Ovary (tissue), 9 donors: Measurements from ENCODE around the gene ZBTB7B. TPM values are rescaled to one million over a fixed set of nuclear protein-coding genes. Genes with fewer than 3 reads are reported as not detected.

ENCODE experiments used
- DNase-seq, 5 donors: peaks; one replicate each; pipeline ENCODE4 v3.0.0-alpha.2; 2019 to 2020
- H3K27ac ChIP-seq, 2 donors: fragments of 200-600 bp; one replicate each; pipeline versions ENCODE4 v1.5.1 to v1.8.0; 2019 to 2022
- H3K27me3 ChIP-seq: fragments of 200-600 bp; one replicate; pipeline ENCODE4 v1.8.0; 2022
- H3K36me3 ChIP-seq: fragments of 200-600 bp; sonication (generic); one replicate; pipeline ENCODE4 v1.5.1; 2019
- H3K4me1 ChIP-seq: one replicate; pipeline ENCODE4 v1.8.1; 2013; ENCODE audit warnings: mild to moderate bottlenecking, moderate library complexity; ENCODE audit not compliant: insufficient read depth
- H3K4me3 ChIP-seq: fragments of 200-600 bp; sonication (generic); one replicate; pipeline ENCODE4 v1.5.1; 2017
- H3K9me3 ChIP-seq, 2 donors: fragments of 200-600 bp in 1 of 2; sonication (generic) in 1 of 2; one replicate each; pipeline versions ENCODE4 v1.5.1 to v1.8.1; 2013 to 2019; ENCODE audit warnings: mild to moderate bottlenecking in 1 of 2, moderate library complexity in 1 of 2
- EP300 ChIP-seq: sonication (generic); formaldehyde crosslinking; IDR thresholded peaks from one replicate; pipeline ENCODE4 v1.6.1; 2017; ENCODE audit warnings: antibody characterized with exemption
- POLR2A ChIP-seq: fragments of 450-650 bp; IDR thresholded peaks from one replicate; pipeline ENCODE4 v1.6.1; 2017; ENCODE audit warnings: antibody characterized with exemption, mild to moderate bottlenecking, moderate library complexity
- WGBS, 3 donors: extraction: QIAGEN DNeasy Blood & Tissue Kit in 1 of 3; methylation state at CpG; one replicate each; pipeline versions ENCODE4 v1.1.5 to v1.1.7; 2013 to 2017; 5-methylcytosine and 5-hydroxymethylcytosine counted together
- intact Hi-C, 4 donors: fragments of 100-400 bp; cut with DNase I; formaldehyde crosslinking; loops; one replicate each; pipeline versions ENCODE4 v1.11.0 to v1.15.1; 2022 to 2023
- polyA plus RNA-seq, 2 donors: library from polyadenylated mRNA; stranded (reverse); fragments of 200-250 nt in 1 of 2; fragments of 350-450 nt in 1 of 2; fragmentation: Illumina TruSeq in 1 of 2; extraction: RNeasy Lipid Tissue Mini Kit (QIAGEN cat#74804) in 1 of 2; gene quantifications; one replicate each; pipeline ENCODE4 v1.2.3, GENCODE V29; 2013 to 2014
- total RNA-seq, 7 donors: library from RNA; depleted of rRNA in 2 of 7; stranded (reverse); fragments of >200 nt in 2 of 7; fragmentation: NEBNext Ultra II Directional in 3 of 7; extraction: Animal tissue kit (Norgen Biotek cat#: 25700) in 3 of 7; gene quantifications; one replicate each; pipeline versions ENCODE4 v1.1.0 to v1.2.4, GENCODE V29; 2016 to 2023
- TF ChIP-seq, protein P1 (sequence below), 3 donors: fragments of 450-650 bp in 2 of 3; fragments of 200-600 bp in 1 of 3; IDR thresholded peaks; one replicate each; pipeline versions ENCODE4 v1.5.1 to v1.8.0; 2016 to 2022; ENCODE audit warnings: antibody characterized with exemption in 3 of 3, mild to moderate bottlenecking in 1 of 3
- donor health status: DM: no; HTN: no; CAD: no; lungs with moderate emphysema.
- donor health status: DM: no; HTN: no; CAD: no.
- donor health status: Bipolar disorder and iron deficiency.
- donor health status: DM: yes; HTN: yes; CAD: no.
- donor health status: DM: no; HTN: no; CAD: no.
- donor health status: DM: yes; HTN: yes; CAD: no.

The ZBTB7B gene
- total and polyA plus RNA-seq, 9 donors: 3.6 to 45.5 (median 28.9) TPM

DNA sequence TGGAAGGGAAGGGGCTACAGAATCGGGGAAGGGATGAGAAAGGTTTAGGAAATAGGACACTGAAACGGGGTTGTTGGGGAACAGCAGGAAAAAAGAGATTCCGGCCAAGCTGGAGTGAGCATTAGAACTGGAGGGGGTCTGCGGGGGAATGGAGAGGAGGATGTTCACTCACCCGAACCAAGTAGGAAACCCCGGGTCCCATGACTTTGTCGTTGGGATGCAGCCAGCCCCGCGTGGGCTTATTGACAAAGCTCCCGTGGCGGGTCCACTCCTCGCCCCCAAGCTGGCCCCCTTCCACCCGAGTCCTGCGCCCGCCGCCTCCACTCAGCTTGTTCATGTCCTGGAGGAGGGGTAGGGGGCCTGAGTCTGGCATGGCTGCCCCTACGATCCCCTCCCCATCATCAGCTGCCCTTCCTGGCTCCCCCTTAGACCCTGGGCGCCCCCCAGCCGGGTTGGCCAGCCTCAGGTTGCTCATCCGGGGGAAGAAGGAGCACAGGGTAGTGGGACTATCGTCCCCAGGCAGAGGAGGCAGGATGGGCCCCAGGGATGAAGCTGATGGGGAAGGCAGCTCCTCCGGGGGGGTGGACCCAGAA, 32.6 kb upstream of the ZBTB7B start:
- TF ChIP-seq POLR2A (no peak), EP300 (no peak)
- TF ChIP-seq, protein P1, sequence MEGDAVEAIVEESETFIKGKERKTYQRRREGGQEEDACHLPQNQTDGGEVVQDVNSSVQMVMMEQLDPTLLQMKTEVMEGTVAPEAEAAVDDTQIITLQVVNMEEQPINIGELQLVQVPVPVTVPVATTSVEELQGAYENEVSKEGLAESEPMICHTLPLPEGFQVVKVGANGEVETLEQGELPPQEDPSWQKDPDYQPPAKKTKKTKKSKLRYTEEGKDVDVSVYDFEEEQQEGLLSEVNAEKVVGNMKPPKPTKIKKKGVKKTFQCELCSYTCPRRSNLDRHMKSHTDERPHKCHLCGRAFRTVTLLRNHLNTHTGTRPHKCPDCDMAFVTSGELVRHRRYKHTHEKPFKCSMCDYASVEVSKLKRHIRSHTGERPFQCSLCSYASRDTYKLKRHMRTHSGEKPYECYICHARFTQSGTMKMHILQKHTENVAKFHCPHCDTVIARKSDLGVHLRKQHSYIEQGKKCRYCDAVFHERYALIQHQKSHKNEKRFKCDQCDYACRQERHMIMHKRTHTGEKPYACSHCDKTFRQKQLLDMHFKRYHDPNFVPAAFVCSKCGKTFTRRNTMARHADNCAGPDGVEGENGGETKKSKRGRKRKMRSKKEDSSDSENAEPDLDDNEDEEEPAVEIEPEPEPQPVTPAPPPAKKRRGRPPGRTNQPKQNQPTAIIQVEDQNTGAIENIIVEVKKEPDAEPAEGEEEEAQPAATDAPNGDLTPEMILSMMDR (IDR thresholded peaks at IDR 0.05): no peak
- 3 to 13% (median 7%) methylated on average over 22 of the region's 22 CpGs for WGBS, 3 donors
- intact Hi-C loops: loop anchor here in 1 of 4 donors (5.0 kb wide), 1 partner anchor 82 kb away; the partner anchor contains the start of gene ADAM15
- DNase-seq: peak; percentile 60 to 82 (median 75)
- H3K4me3 ChIP-seq: peak overlapping the region; percentile 52
- H3K9me3 ChIP-seq: no peaks in the 10 kb centered on the region
- no peaks in the 10 kb centered on the region for H3K36me3 ChIP-seq
- no peaks in the 10 kb centered on the region for H3K27me3 ChIP-seq
- H3K4me1 ChIP-seq: peaks cover 12% of the 10 kb centered on the region
- peak overlapping the region; percentile 87 to 98 for H3K27ac ChIP-seq

- Histone ChIP-seq H3K27ac (peak within 1 kb of the TSS; percentile 87 to 98), H3K36me3 (no peaks in the 10 kb centered on the region), H3K4me1 (peaks cover 12% of the 10 kb centered on the region), H3K4me3 (peak within 1 kb of the TSS; percentile 52), H3K9me3 (no peaks in the 10 kb centered on the region), H3K27me3 (no peaks in the 10 kb centered on the region)
- intact Hi-C loops: loop anchor here in 1 of 4 donors (5.0 kb wide), 1 partner anchor 82 kb away; the partner anchor contains the start of gene ADAM15
- 3 to 6% (median 4%) methylated on average over 15 of the region's 15 CpGs for WGBS, 3 donors
- peak; percentile 95 to 97 (median 96) for DNase-seq
- peak; percentile 91 for TF ChIP-seq POLR2A
- TF ChIP-seq, protein P1 (IDR thresholded peaks at IDR 0.05): no peak
Observed at GRCh38 chr1:154970631-154971340, 31.8 kb upstream of the ZBTB7B start, which contains the start of gene SHC1. Gene SHC1 (minus strand): TSS chr1:154970747. CDS start chr1:154970526, 221 bp downstream.

DNA sequence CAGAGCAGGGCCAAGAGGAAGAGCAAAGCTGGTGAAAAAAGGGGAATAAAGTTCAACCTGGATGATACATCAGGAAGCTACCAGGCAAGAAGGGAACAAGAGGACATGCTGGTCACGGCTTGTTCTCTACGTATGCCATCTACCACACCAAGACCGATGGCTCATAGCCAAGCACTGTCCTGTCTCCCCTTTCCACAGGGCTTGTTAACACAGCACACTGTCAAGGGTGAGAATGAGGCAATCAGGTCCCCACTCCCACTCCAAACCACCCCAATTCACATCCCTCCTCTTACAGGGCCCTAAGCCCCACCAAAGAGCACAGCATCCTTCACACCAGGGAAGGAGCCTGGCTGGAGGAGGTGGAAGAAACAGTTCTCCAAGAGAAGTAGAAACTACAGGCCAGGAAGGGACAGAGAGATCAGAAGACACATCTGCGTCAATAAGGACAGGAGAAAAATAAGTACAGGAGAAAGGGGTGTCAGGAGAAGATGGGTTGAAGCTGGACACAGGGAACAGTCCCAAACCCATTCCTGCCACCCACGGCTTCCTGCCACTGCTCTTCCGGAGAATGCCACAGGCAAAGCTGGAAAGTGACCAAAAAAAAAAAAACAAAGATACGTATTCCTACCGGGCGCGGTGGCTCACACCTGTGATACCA, 31.1 kb upstream of the ZBTB7B start:
- intact Hi-C loops: loop anchor here in 1 of 4 donors (5.0 kb wide), 1 partner anchor 81 kb away; the partner anchor contains the start of gene ADAM15
- Histone ChIP-seq H3K27ac (peak overlapping the region; percentile 87 to 98), H3K27me3 (no peaks in the 10 kb centered on the region), H3K9me3 (no peaks in the 10 kb centered on the region), H3K36me3 (no peaks in the 10 kb centered on the region), H3K4me3 (peak overlapping the region; percentile 52), H3K4me1 (peaks cover 12% of the 10 kb centered on the region)
- DNase-seq: peak in 4 of 5 donors; percentile 48 to 70 (median 60)
- TF ChIP-seq EP300 (no peak), POLR2A (no peak)
- TF ChIP-seq, protein P1 (IDR thresholded peaks at IDR 0.05): no peak
- 46 to 59% (median 53%) methylated on average over 10 of the region's 10 CpGs for WGBS, 3 donors

DNA sequence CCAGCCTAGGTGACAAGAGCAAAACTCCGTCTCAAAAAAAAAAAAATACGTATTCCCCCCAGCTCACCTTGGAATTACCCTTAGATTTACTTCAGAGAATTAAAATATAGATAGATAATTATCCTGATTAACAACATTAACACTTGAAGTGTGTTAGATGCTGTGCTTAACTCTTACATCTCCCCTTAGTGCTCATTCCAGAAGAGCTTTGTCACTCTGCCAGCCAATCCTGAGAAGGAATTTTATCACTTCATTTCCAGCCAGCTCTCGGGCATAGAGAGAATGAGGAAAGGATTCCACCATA, 30.4 kb upstream of the ZBTB7B start:
- Histone ChIP-seq H3K36me3 (no peaks in the 10 kb centered on the region), H3K27ac (peak overlapping the region; percentile 54 to 98), H3K9me3 (no peaks in the 10 kb centered on the region), H3K4me3 (no peak overlapping the region), H3K4me1 (peaks cover 12% of the 10 kb centered on the region), H3K27me3 (no peaks in the 10 kb centered on the region)
- DNase-seq: no peak
- no peak for TF ChIP-seq EP300
- TF ChIP-seq, protein P1 (IDR thresholded peaks at IDR 0.05): no peak
- no peak for TF ChIP-seq POLR2A
- intact Hi-C loops: loop anchor here in 1 of 4 donors (5.0 kb wide), 1 partner anchor 80 kb away; the partner anchor contains the start of gene ADAM15
- 54 to 68% (median 59%) methylated on average over 3 of the region's 3 CpGs for WGBS, 3 donors
